ENCODE results near the gene NANS. TPM values are rescaled to one million over a fixed set of nuclear protein-coding genes. Genes with fewer than 3 reads are reported as not detected.

The NANS gene
- total and polyA plus RNA-seq, 4 donors, result 39.2 to 57.1 (median 44.0) TPM

DNA sequence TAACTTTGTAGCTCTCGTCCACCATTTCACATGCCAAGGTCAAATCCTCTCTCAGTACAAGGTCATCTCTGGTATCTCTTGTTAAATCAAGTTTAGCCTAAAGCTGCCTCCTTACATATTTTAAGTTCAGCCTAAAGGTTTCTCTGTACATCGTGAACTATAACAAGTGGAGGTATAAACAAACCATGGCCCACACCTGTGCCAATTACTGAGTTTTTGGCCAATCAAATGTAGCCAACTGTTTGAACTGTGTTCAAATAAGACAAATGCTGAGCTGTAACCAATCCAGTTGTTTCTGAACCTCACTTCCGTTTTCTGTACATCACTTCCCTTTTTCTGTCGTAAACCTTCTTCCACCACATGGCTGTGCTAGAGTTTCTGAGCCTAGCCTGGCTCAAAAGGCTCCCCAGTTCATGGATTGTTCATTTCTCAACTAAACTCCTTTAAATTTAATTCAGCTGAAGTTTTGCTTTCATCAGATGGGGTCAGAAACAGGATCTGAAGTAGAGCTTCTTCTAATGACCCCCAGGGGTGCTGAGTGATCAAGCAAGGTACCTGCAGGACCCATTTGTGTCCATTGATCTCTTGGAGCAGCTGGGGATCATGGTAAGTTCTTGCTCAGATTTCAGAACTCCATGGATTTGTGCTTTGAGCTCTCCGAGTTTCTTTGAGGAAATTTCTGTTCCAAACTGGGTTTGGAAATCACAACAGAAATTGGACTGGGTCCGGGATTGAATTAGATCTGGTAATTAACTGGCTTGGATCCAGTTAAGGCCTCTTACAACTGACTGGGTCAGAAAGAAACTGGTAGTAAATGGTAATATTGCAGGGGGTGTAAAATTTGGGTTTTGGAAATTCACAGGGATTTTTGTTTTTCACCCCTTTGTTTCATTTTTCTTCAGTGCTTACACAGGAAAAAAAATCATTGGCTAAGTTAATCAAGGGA lies 11.0 kb upstream of the NANS start:
- Histone ChIP-seq H3K27me3 (ENCODE audit: control insufficient read depth in 1 of 2, insufficient read depth in 2 of 2, low read length in 1 of 2) (no peaks in the 10 kb centered on the region), H3K36me3 (ENCODE audit: control insufficient read depth in 1 of 2, insufficient read depth in 2 of 2, low read length in 1 of 2) (no peaks in the 10 kb centered on the region), H3K4me1 (ENCODE audit: control insufficient read depth in 1 of 2, insufficient read depth in 2 of 2, low read length in 2 of 2) (no peaks in the 10 kb centered on the region), H3K27ac (ENCODE audit: low read depth in 1 of 2, low read length in 2 of 2) (no peak overlapping the region), H3K4me3 (ENCODE audit: low read length in 2 of 2) (no peak overlapping the region), H3K9me3 (ENCODE audit: control insufficient read depth, low read length) (no peaks in the 10 kb centered on the region)
- ATAC-seq (ENCODE audit: low FRiP score), result no peak
- 73 to 79% methylated on average over 6 of the region's 6 CpGs for WGBS, 2 donors
- intact Hi-C loops (cut with DNase I), result no loop called here
- no peak for DNase-seq

GRCh38 chr9:98046180-98046543 lies 10.4 kb upstream of the NANS start:
- 96 to 97% methylated on average over 9 of the region's 9 CpGs for WGBS, 2 donors
- Histone ChIP-seq H3K36me3 (ENCODE audit: control insufficient read depth in 1 of 2, insufficient read depth in 2 of 2, low read length in 1 of 2) (no peaks in the 10 kb centered on the region), H3K27ac (ENCODE audit: low read depth in 1 of 2, low read length in 2 of 2) (no peak overlapping the region), H3K4me1 (ENCODE audit: control insufficient read depth in 1 of 2, insufficient read depth in 2 of 2, low read length in 2 of 2) (no peaks in the 10 kb centered on the region), H3K27me3 (ENCODE audit: control insufficient read depth in 1 of 2, insufficient read depth in 2 of 2, low read length in 1 of 2) (no peaks in the 10 kb centered on the region), H3K9me3 (ENCODE audit: control insufficient read depth, low read length) (no peaks in the 10 kb centered on the region), H3K4me3 (ENCODE audit: low read length in 2 of 2) (no peak overlapping the region)
- intact Hi-C loops (cut with DNase I), result no loop called here
- DNase-seq (no peak), ATAC-seq (ENCODE audit: low FRiP score) (no peak)

DNA sequence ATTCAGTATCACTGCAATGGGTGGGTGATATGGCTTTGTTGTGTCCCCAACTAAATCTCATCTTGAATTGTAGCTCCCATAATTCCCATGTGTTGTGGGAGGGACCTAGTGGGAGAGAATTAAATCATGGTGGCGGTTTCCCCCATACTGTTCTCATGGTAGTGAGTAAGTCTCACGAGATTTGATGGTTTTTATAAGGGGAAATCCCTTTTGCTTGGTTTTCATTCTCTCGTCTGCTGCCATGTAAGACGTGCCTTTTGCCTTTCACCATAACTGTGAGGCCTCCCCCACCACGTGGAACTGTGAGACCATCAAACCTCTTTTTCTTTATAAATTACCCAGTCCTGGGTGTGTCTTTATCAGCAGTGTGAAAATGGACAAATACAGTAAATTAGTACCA lies 9.5 kb upstream of the NANS start:
- H3K4me1 ChIP-seq (ENCODE audit: control insufficient read depth in 1 of 2, insufficient read depth in 2 of 2, low read length in 2 of 2), result no peaks in the 10 kb centered on the region

GRCh38 chr9:98049288-98050072 lies 7.1 kb upstream of the NANS start:
- H3K36me3 ChIP-seq (ENCODE audit: control insufficient read depth in 1 of 2, insufficient read depth in 2 of 2, low read length in 1 of 2), result no peaks in the 10 kb centered on the region
- H3K9me3 ChIP-seq (ENCODE audit: control insufficient read depth, low read length), result no peaks in the 10 kb centered on the region
- DNase-seq (no peak), ATAC-seq (ENCODE audit: low FRiP score) (no peak)
- H3K27ac ChIP-seq (ENCODE audit: low read depth in 1 of 2, low read length in 2 of 2), result no peak overlapping the region
- H3K27me3 ChIP-seq (ENCODE audit: control insufficient read depth in 1 of 2, insufficient read depth in 2 of 2, low read length in 1 of 2), result no peaks in the 10 kb centered on the region
- intact Hi-C loops (cut with DNase I), result no loop called here
- H3K4me3 ChIP-seq (ENCODE audit: low read length in 2 of 2), result no peak overlapping the region
- 60 to 61% methylated on average over 1 of the region's 1 CpG for WGBS, 2 donors
- H3K4me1 ChIP-seq (ENCODE audit: control insufficient read depth in 1 of 2, insufficient read depth in 2 of 2, low read length in 2 of 2), result no peaks in the 10 kb centered on the region

More for the DNA sequence above, 9.5 kb upstream of the NANS start:
- no peak overlapping the region for H3K4me3 ChIP-seq (ENCODE audit: low read length in 2 of 2)
- intact Hi-C loops (cut with DNase I), result no loop called here
- H3K9me3 ChIP-seq (ENCODE audit: control insufficient read depth, low read length), result no peaks in the 10 kb centered on the region
- ATAC-seq (ENCODE audit: low FRiP score) (no peak), DNase-seq (no peak)
- no peaks in the 10 kb centered on the region for H3K27me3 ChIP-seq (ENCODE audit: control insufficient read depth in 1 of 2, insufficient read depth in 2 of 2, low read length in 1 of 2)
- no peaks in the 10 kb centered on the region for H3K36me3 ChIP-seq (ENCODE audit: control insufficient read depth in 1 of 2, insufficient read depth in 2 of 2, low read length in 1 of 2)
- no peak overlapping the region for H3K27ac ChIP-seq (ENCODE audit: low read depth in 1 of 2, low read length in 2 of 2)
- 83 to 85% methylated on average over 5 of the region's 5 CpGs for WGBS, 2 donors

GRCh38 chr9:98050351-98050750 lies 6.2 kb upstream of the NANS start:
- WGBS, 2 donors, result 93 to 95% methylated on average over 4 of the region's 4 CpGs
- no peak for ATAC-seq (ENCODE audit: low FRiP score)
- Histone ChIP-seq H3K27ac (ENCODE audit: low read depth in 1 of 2, low read length in 2 of 2) (no peak overlapping the region), H3K4me1 (ENCODE audit: control insufficient read depth in 1 of 2, insufficient read depth in 2 of 2, low read length in 2 of 2) (no peaks in the 10 kb centered on the region), H3K9me3 (ENCODE audit: control insufficient read depth, low read length) (no peaks in the 10 kb centered on the region), H3K36me3 (ENCODE audit: control insufficient read depth in 1 of 2, insufficient read depth in 2 of 2, low read length in 1 of 2) (no peaks in the 10 kb centered on the region), H3K27me3 (ENCODE audit: control insufficient read depth in 1 of 2, insufficient read depth in 2 of 2, low read length in 1 of 2) (no peaks in the 10 kb centered on the region), H3K4me3 (ENCODE audit: low read length in 2 of 2) (no peak overlapping the region)
- intact Hi-C loops (cut with DNase I), result no loop called here
- no peak for DNase-seq

DNA sequence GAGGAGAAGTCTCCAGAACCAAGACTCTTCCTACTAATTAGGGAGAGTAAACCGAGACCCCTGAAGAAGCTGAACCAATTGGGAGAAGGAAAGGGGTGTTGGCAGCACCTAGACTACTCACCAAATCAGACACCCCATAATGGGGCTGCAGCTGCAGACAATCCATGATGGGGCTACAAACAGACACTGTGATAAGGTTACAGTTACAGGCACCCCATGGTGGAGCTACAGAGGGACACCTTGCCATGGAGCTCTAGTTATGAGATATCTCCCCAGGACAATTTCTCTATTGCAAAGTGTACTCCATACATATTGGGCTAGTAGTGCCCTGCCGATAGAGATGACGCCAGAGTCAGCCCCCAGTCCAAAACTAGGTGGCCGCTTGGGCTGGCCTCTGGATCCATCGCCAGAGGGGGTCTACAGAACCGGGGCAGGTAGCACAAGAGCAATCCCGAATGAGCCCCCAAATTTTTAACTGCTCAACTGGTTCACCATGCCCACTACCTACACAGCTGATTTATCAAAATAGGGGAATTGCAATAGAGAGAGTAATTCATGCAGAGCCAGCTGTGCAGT lies 2.1 kb upstream of the NANS start:
- no peak overlapping the region for H3K27ac ChIP-seq (ENCODE audit: low read depth in 1 of 2, low read length in 2 of 2)
- no peak for DNase-seq
- no peaks in the 10 kb centered on the region for H3K4me1 ChIP-seq (ENCODE audit: control insufficient read depth in 1 of 2, insufficient read depth in 2 of 2, low read length in 2 of 2)
- 95 to 98% methylated on average over 7 of the region's 7 CpGs for WGBS, 2 donors
- ATAC-seq (ENCODE audit: low FRiP score), result no peak
- H3K27me3 ChIP-seq (ENCODE audit: control insufficient read depth in 1 of 2, insufficient read depth in 2 of 2, low read length in 1 of 2), result no peaks in the 10 kb centered on the region
- no peaks in the 10 kb centered on the region for H3K36me3 ChIP-seq (ENCODE audit: control insufficient read depth in 1 of 2, insufficient read depth in 2 of 2, low read length in 1 of 2)
- no peak overlapping the region for H3K4me3 ChIP-seq (ENCODE audit: low read length in 2 of 2)
- intact Hi-C loops (cut with DNase I), result no loop called here
- no peaks in the 10 kb centered on the region for H3K9me3 ChIP-seq (ENCODE audit: control insufficient read depth, low read length)

- H3K9me3 ChIP-seq (ENCODE audit: control insufficient read depth, low read length), result no peaks in the 10 kb centered on the region
- ATAC-seq (ENCODE audit: low FRiP score) (peak; percentile 2), DNase-seq (no peak)
- intact Hi-C loops (cut with DNase I), result loop anchor here in 1 of 2 donors (2.0 to 5.0 kb wide), 3 partner anchors 22 to 72 kb away; no protein-coding TSS in a partner anchor
- H3K27me3 ChIP-seq (ENCODE audit: control insufficient read depth in 1 of 2, insufficient read depth in 2 of 2, low read length in 1 of 2), result no peaks in the 10 kb centered on the region
- peak overlapping the region; percentile 56 to 71 for H3K4me3 ChIP-seq (ENCODE audit: low read length in 2 of 2)
- 2% methylated on average over 14 of the region's 14 CpGs for WGBS, 2 donors
- no peaks in the 10 kb centered on the region for H3K4me1 ChIP-seq (ENCODE audit: control insufficient read depth in 1 of 2, insufficient read depth in 2 of 2, low read length in 2 of 2)
- H3K36me3 ChIP-seq (ENCODE audit: control insufficient read depth in 1 of 2, insufficient read depth in 2 of 2, low read length in 1 of 2), result peaks cover 0 to 7% of the 10 kb centered on the region in 2 donors
- peak overlapping the region; percentile 89 to 94 for H3K27ac ChIP-seq (ENCODE audit: low read depth in 1 of 2, low read length in 2 of 2)
These were observed 737 bp downstream of the NANS start for GRCh38 chr9:98057138-98057799.

GRCh38 chr9:98062161-98062560 lies 5.6 kb downstream of the NANS start:
- H3K27ac ChIP-seq (ENCODE audit: low read depth in 1 of 2, low read length in 2 of 2), result no peak overlapping the region
- no peak overlapping the region for H3K4me3 ChIP-seq (ENCODE audit: low read length in 2 of 2)
- H3K36me3 ChIP-seq (ENCODE audit: control insufficient read depth in 1 of 2, insufficient read depth in 2 of 2, low read length in 1 of 2), result peaks cover 5 to 11% of the 10 kb centered on the region in 2 donors
- 74 to 81% methylated on average over 3 of the region's 3 CpGs for WGBS, 2 donors
- no peaks in the 10 kb centered on the region for H3K27me3 ChIP-seq (ENCODE audit: control insufficient read depth in 1 of 2, insufficient read depth in 2 of 2, low read length in 1 of 2)
- DNase-seq (no peak), ATAC-seq (ENCODE audit: low FRiP score) (no peak)
- no peaks in the 10 kb centered on the region for H3K4me1 ChIP-seq (ENCODE audit: control insufficient read depth in 1 of 2, insufficient read depth in 2 of 2, low read length in 2 of 2)
- intact Hi-C loops (cut with DNase I), result no loop called here
- no peaks in the 10 kb centered on the region for H3K9me3 ChIP-seq (ENCODE audit: control insufficient read depth, low read length)

All from aorta (tissue), 5 donors.